EH (cell line): ENCODE data around the gene SGIP1.
"Not testable (repeated sequence)": the region's sequence is repeated elsewhere in the genome, so short reads cannot be mapped to it uniquely, and the experiment has no call there.

Experiments used
- DNase-seq: peaks from one replicate; pipeline ENCODE4 v3.0.0-alpha.2; 2015; ENCODE audit warnings: low read depth

SGIP1 gene

DNA sequence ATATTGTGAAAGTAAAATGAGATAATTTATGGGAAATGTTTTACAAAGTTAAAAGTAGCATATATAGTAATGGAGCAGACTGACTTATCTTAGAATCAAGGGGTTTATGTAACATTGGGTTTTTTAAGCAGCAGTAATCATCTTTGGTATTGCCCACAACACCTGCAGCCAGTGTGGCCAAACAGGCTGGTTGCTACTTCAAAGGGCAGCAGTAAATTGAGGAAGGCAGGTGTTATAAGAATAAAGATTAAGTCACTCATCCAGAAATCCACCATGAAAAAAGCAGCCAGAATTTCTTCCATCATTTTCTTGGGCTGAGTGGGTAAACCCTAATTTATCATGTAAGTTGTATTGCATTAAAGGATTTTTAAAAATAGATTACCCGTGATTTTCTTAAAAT is 235.0 kb downstream of the SGIP1 start:
- DNase-seq: no peak

DNA sequence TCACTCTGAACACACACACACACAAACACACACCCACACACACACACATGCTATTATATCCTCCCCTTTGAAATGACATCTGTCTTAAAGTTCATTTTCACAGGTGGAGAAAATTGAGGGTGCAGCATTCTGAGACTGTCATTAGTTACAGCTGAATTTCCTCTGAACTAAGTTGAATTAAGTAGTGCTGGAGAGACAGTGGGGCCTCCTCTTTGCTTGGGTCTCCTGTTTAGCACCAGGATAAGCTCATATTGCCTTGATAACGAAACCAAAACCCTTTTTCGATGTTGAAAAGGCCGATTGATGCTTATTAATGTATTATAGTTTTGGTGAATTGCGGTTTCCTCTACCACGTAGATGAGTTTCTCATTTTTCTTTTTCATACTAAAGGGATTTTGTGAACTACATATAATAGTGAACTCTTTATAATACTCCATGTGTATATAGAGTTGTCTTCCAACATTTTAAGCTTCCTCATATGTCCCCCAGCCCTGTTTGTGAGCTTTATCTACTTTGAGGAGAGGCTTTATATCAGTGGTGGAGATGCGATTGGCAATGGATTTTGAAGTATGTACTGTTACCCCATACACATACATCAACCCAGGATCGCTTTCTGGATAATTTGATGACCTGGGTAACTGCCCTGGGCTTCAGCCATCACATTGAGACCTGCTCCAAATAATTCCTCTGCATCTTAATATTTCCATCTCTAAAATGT is 235.7 kb downstream of the SGIP1 start:
- DNase-seq: no peak

DNA sequence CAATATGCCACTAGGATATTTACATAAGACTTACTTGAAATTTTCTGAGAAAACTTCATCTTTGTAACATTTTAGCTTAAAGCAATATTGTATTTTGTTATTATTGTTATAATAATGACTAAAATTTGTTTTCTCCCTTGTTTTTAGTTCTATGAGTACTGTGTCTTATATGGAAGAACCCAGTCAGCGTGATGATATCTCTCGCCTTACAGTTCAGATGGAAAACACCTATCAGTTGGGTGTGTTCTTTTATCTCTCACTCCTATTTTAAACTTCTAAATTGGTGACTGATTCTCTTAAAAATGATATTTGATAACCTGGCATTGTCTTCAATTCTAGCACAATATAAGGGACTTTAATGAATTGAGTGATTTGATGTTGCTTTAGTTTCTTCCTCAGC is 236.3 kb downstream of the SGIP1 start:
- DNase-seq: no peak

DNA sequence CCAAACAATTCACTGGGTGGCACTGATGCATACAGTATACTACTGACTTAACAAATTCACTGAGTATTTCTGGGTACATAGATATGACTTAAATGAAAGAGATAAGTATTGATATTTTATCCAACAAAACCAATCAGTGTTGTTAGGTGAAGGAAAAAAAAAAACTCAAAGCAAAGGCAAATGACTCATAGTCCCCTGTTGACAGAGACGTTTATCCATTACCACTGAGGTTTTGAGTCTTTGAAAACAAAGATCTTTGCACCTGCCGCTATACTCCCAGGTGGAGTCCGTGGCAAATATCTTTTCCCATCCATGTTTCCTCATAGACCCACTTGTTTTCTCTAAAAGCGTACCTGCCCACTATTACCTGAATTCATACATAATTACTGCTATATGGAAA is 236.7 kb downstream of the SGIP1 start:
- DNase-seq: no peak

GRCh38 chr1:66773227-66773626 is 239.3 kb downstream of the SGIP1 start:
- DNase-seq: no peak

DNA sequence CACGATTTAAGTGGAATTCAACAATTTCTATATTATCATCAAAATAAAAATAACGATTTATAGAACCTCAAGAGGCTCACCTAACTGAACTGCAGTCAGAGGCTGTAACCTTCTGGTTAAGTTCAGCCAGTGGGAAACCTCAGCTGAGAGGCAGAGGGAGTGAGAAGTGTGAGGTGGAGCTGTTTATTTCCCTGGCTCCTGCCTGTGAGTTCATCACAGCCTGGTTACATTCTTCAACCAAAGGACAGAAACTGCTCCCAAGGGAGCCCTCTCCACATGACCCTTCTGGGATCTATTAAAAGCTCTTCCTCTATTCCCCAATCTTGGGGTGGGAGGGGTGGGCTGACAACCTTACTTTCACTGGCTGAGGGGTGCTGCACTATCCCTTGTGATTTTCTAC is 240.5 kb downstream of the SGIP1 start:
- no peak for DNase-seq

GRCh38 chr1:66775646-66776045 is 241.7 kb downstream of the SGIP1 start:
- no peak for DNase-seq

DNA sequence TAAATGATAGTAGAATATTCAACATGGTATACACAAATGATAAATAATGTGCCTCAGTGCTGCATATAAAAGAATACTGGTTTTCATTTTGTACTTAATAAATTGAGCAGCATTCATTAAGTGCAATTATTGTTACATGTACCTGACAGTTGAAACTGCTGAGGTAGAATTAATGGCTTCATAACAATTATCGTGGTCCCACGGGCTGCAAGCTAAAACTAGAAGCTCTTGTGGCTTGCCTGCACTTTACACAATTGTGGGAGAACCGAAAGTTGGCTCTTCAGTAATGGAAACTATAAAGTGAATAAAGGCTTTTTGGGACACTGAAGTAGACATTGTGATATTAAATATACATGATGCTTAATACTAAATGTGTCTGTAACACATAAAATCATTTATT is 243.9 kb downstream of the SGIP1 start:
- DNase-seq: no peak

DNA sequence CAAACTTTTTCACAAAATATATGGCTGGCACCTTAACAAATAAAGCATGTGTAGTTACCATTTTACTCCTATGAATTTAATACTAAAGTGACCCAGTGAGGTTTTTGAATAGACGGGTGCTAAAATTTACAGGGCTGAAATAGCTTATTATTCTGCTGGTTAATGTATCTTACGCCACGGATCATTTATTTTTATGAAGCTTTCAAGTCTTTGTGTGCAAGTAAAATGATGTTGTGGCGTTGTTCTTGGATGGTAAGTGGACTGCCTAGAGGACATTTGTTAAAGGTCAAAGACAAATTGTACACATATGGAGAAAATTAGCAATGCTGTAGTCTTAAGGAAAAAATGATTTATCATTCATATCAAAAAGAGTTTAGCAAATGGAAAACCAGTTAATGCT is 244.3 kb downstream of the SGIP1 start:
- DNase-seq: no peak

- DNase-seq: no peak
Measured at GRCh38 chr1:66778969-66779368, 245.0 kb downstream of the SGIP1 start.

- no peak for DNase-seq
Measured at GRCh38 chr1:66779475-66780078, 245.6 kb downstream of the SGIP1 start.

GRCh38 chr1:66785800-66786199 is 251.8 kb downstream of the SGIP1 start:
- not testable (repeated sequence) for DNase-seq

DNA sequence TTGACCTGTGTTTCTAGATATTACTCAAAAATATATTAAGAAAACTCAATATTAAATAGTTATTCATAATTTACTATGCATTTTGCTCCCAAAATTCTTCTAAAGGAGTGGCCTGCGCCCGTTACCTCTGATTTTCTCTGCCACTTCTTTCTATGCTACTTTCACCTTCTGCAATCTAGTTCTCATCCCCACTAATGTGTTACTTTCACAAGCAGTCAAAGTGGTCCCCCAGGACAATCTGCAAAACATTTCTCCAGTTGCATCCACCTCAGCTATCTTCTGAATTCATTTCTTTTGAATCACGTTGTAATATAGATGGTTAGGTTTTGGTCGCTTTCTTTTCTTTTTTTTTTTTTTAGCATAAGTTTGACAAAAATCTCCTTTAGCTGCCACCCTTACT is 253.7 kb downstream of the SGIP1 start:
- no peak for DNase-seq

- DNase-seq: no peak
Measured at GRCh38 chr1:66788231-66788939, 254.4 kb downstream of the SGIP1 start.

GRCh38 chr1:66791621-66792610 is 258.0 kb downstream of the SGIP1 start:
- DNase-seq: no peak

DNA sequence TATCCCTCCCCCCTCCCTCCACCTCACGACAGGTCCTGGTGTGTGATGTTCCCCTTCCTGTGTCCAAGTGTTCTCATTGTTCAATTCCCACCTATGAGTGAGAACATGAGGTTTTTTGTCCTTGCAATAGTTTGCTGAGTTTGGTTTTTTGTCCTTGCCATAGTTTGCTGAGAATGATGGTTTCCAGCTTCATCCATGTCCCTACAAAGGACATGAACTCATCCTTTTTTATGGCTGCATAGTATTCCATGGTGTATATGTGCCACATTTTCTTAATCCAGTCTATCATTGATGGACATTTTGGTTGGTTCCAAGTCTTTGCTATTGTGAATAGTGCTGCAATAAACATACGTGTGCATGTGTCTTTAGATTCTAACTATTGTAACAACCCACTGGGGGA is 261.9 kb downstream of the SGIP1 start:
- DNase-seq: not testable (repeated sequence)
